Hematopoietic multipotent progenitor cell treated with erythropoietin and hydrocortisone succinate and interleukin-3 and kit ligand, for 8 days (in vitro differentiated cells): Measurements from ENCODE around the gene UBE2D2.

ENCODE experiments used
- DNase-seq: peaks from one replicate; pipeline ENCODE4 v3.0.0-alpha.2; 2015

Gene UBE2D2

GRCh38 chr5:139663207-139664085 lies 102.3 kb downstream of the UBE2D2 start:
- DNase-seq: no peak

- DNase-seq: no peak
Measured at GRCh38 chr5:139664086-139664693, 103.1 kb downstream of the UBE2D2 start.

DNA sequence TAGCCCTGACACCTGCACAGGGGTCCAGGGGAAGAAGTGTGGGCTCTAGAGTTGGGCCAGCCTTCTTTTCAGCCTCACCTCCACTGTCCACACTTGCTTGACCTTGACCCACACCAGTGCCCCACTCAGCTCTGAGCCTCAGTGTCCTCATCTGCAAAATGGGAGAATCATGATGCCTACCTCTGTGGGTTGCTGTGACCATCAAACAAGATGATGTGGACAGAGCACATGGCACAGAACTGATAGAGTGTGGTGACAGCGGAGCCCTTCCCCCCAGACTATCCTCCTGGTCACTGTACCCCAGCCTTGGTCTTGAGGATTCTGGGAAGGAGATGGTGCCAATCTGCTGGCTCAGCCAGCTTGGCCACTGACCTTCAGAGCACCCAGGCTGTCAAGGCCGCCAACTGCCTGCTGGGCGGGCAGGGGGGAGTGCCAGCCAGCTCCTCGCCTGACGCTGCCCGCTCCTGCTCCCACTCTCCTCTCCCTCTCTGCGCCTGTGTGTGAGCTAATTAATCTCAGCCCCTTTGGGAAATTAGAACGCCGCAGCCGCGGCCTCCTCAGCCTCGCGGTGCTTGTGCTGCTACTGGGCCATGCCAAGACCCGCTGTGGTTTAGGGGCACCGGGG lies 103.7 kb downstream of the UBE2D2 start:
- DNase-seq: no peak

DNA sequence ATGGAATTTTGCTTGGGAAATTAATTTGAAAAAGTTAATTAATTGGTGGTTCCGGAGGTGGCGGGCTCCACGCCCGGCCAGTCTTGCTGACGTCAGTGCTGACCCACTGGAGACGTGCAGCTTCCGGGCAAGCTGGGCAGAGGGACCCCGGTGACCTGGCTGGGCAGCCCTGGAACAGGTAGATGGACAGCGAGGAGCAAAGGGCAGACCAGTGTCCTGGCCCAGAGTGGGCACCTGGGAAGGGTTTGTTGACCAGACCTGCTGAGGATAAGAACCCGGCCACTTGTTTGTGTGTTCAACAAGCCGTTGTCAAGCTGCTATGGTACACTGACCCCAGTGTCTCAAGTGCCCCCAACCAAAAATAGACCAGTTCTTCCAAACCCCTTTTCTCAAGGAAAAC lies 104.5 kb downstream of the UBE2D2 start:
- no peak for DNase-seq

GRCh38 chr5:139666551-139666950 lies 105.4 kb downstream of the UBE2D2 start:
- DNase-seq: no peak

DNA sequence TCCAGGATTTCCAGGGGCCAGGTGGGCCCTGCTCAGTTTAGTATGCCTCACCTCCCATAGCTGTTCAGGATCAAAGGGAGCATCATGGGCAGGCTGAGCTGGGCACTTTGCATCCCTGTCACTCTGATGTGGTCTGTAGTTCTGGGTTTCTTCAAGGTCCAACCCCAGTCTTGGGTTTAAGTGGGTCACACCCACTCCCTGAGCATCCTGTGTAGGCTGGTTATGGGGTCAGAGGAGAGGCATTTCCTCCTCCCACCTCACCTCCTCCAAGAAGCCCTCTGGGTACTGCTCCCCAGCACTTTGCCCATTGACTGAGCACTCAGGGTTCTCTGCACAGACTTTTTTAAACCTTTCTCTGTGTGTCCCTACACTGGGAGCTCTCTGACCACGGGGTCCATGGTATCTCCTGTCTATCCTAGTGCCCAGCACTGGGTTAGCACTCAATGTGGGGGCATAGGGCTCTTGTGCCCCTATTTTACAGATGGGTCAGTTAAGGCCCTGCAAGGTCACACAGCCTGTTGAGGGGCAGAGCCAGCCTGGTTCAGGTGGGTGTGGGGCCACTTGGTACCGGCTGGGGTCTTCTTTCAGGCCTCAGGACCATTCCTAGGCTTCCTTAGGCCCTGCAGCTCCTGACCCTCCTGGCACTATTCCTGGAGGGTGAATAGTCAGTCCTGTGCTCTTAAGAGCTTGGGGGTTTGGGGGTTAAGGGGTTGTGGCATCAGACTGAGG lies 106.0 kb downstream of the UBE2D2 start:
- DNase-seq: peak; percentile 44

DNA sequence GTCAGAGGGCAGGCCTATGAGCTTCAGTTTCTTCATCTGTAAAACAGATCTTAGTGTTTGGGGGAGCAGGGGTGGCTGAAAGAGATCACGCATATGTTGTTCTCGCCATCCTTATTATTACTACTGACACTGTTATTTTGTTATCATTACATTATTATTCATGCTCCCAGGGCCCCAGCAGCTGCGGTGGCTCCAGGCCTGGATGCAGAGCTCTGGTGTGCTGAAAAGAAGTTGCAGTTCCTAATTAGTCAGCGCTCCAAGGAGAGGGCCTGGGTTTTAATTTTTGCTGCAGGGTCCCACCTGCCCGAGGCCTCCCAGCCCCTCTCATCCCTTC lies 106.6 kb downstream of the UBE2D2 start:
- DNase-seq: peak; percentile 45

DNA sequence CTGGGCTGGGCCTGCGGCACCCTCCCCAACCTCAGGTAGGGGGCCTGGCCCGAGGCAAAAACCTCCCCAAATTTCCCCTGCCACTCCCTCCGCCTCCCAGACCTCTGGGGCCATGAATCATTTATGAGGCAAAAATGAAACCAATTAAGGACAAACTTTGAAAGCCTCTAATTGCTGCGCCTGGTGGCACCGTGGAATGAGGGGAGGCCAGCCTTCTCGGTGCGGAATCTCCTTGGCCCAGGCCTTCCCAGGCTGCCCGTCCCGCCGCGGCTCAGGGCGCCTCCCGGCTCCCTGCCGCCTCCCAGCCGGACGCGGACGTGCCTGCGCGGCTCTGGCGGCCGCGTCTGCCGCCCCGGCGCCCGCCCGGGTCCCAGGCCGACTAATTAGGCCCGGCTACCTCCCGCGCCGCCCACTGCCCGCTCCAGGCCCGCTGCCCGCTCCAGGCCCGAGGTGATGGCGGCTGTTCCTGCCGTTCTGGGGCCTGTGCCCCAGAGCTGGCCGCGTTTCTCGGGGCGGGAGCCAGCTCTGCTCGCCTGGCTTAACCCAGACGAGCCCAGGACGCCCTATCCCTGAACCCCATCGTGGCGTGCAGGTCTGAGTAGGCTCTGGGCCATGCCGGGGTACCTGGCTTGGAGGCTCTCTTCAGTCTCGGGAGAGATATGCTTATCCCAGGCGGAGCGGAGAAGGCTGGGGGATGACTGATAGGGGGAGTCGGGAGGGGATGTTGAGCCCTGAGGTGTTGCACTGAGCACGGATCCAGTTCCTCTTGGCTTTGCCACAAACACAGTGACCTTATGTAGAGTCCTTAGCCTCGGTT lies 107.1 kb downstream of the UBE2D2 start:
- peak; percentile 81 for DNase-seq

DNA sequence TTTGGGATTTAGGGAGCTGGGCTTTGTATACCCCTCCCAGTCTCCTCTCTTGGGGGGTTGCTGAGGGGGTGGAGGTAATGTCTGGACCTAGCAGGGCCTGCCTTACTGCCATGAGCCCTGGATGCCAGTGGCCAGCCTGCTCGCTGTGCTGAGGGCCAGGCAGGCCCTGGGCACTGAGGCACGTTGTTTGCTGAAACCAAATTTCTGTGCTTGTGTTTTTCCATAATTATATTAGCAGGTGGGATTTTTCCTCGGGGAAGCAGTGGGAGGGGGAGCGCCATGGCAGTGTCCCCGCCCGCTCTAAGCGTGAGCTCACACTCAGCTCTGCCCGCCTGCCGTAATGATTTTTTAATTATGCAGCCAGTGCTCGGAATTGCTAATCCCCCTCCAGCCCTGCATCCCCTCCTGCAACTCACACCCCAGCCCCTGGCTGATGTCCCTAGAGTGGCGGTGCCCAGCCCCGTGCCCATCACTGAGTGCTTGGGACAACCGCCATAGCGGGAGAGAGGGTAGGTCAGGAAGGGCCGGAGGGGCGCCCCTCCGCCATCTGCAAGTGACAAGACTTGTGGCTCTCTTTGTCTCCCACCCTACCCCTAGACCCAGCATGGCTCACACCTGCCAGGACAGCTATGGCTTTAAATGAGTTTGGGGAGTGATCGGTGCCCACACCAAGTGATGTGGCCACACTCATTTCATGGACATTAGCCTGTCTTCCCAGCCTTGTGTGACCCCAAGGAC lies 108.0 kb downstream of the UBE2D2 start:
- DNase-seq: no peak

DNA sequence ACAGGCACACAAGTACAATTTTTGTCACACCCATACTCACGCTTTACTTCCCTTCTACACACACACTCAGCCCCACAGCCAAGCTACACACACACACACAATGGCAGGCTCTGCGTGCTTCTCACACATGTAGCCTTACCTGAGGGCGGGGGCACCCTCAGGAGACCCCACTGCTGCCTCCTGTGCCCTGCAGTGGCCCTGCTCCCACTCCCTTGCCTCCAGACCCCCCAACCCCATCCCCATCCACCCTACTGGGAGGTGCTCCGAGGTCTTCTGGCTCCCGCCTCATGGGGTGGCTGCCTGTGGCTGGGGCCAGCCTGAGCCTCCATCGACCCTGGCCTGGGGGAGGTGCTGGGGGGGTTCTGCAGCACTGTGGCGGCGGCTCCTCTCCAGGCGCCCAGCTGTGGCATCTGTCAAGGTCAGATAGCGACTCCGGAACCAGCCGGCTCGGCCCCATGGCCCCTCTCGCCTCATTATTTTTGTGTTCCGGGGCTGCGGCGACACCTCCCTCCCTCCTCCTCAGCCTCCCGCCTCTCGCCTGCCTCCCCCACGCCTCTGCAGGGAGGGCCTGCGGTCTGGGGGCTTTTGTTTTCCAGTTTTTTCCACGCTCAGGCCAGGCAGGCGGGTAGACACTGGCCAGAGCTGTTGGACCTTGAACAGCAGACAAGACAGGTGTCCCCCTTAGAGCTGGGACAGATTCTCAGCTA lies 108.7 kb downstream of the UBE2D2 start:
- DNase-seq: peak; percentile 95

DNA sequence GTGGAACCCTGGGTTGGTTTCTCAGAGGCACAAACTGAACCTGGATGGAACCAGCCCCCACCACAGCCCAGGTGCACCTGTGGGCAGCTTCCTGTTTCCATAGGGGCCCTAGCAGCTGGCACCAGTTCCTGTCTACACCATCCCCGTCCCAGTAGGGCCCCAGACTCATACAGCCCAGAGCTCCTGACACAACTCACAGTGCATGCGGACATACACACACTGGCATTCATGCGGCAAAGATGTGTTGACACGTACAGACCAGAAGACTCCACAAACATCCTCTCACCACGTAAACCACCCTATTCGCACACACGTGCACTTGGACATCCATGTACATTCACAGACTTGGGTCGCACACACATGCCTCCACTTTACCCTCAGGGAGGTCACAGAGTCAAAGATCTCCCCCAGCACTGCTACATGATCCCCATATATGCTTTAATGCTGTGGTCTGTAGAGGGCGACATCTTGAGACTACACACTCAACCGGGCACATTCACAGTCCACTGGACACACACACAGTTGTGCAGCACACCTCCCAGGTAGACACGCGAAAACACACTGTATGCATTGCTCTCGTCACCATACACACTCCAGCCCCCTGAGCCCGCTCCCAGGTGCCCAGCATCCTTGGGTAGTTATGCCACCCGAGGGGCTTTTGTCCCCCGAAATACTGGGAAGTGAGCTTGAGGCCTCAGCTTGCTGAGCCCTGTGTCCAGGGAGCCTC lies 109.4 kb downstream of the UBE2D2 start:
- DNase-seq: peak; percentile 75

DNA sequence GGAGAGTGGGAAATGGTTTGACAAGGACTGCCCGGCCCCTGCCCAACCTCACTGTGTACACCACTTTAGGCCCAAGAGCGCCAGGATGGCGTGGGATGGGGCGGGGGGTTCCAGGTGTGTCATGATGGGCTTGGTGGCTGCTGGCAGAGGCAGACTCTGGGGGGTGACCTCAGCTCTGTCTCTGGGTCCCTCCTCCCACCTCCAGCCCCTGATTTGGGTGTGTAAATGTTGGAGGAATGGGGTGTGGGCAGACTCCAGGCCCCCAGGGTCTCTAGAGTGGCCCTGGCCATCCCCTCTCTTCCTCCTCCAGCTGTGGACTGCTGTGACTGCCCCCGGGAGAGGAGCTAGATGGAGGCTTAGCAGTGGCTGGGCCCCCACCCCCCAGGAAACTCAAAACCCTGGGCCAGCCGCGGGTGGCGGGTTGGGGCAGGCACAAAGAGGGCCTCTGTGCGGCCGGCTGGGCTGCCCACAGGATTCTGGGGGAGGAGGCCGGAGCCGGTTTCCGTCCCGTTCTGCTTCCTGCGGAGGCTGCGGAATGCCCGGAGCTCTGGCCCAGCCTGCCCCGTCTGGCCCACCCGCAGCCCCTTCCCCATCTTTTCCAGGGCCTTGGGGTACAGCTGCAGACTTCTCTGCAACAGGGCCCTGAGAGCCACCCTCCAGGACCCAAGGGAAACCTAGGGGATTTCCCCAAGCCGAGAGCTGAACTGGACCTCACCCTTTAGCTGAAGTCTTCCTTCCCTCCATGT lies 110.1 kb downstream of the UBE2D2 start:
- DNase-seq: no peak

DNA sequence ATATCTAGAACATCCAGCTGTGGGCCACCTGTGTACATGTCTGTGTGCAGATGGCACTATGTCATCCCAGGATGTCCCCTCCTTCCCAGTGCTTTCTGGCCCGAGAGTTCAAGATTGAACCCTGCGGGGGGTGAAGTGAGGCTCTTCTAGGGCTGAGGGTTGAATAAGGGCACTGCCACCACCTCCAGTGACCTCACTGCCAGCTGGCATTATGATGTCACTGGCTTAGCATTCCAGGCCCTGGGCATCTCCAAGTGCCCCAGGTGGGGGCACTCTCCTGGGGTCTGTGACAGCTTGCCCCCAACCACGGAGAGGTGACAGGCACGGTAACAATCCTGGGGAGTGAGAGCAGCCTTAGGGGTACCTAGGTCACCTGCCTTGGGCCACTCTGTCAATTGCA lies 114.1 kb downstream of the UBE2D2 start:
- no peak for DNase-seq

DNA sequence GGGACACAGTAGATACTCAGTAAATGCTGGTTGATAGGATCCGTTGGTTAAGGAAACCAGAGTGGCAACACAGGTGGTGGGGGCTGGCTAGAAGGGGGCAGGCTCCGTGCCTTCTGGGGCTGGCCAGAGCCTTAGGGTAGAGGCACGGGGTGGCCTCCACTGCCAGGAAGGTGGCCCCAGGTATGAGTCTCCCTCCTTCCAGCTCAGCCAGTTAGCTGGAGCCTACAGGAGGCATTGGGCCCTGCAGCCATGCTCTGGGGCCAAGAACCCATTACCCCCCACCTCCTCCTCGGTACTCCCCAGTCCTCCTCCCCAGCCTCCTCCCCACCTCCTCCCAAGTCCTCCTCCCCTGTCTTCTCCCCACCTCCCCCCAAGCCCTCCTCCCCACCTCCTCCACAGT lies 114.7 kb downstream of the UBE2D2 start:
- DNase-seq: no peak

GRCh38 chr5:139676406-139676805 lies 115.3 kb downstream of the UBE2D2 start:
- no peak for DNase-seq

GRCh38 chr5:139676951-139677735 lies 116.0 kb downstream of the UBE2D2 start:
- DNase-seq: no peak
